Common myeloid progenitor, CD34-positive (primary cell): Measurements from ENCODE around the gene MMP17.
"Not testable (repeated sequence)": the region's sequence is repeated elsewhere in the genome, so short reads cannot be mapped to it uniquely, and the experiment has no call there.

Experiments
- CTCF ChIA-PET: fragments of 350-600 bp; sonication (Branson Sonifier 250); formaldehyde crosslinking; loops from one replicate; lab custom pipeline; 2021; ENCODE audit warnings: antibody characterized with exemption; lab: Charles Lee
- POLR2A ChIA-PET: fragments of 350-600 bp; sonication (Branson Sonifier 250); formaldehyde crosslinking; loops from one replicate; lab custom pipeline; 2021; ENCODE audit warnings: antibody characterized with exemption; lab: Charles Lee
- DNase-seq, 3 donors: peaks; one replicate each; pipeline versions ENCODE4 v3.0.0 to v3.0.0-alpha.2; 2013
- H3K27ac ChIP-seq, 2 experiments: 1 replicate in 1 of 2; 2 replicates in 1 of 2; pipeline ENCODE4 v1.7.0; 2013; ENCODE audit warnings: inconsistent platforms in 2 of 2, low read length in 2 of 2, mild to moderate bottlenecking in 2 of 2, low read depth in 1 of 2, moderate library complexity in 1 of 2; ENCODE audit not compliant: severe bottlenecking in 2 of 2, insufficient read depth in 1 of 2, poor library complexity in 1 of 2
- H3K27me3 ChIP-seq, 5 experiments: replicated peaks in 2 of 5; 1 replicate in 3 of 5; 2 replicates in 2 of 5; pipeline versions ENCODE4 v1.6.1 to v1.7.0; 2013; ENCODE audit warnings: low read length in 4 of 5, mild to moderate bottlenecking in 2 of 5, moderate library complexity in 2 of 5, inconsistent platforms in 1 of 5; ENCODE audit not compliant: insufficient read depth in 5 of 5, control insufficient read depth in 4 of 5
- H3K36me3 ChIP-seq, 4 experiments: 1 replicate in 2 of 4; 2 replicates in 2 of 4; pipeline versions ENCODE4 v1.6.1 to v1.7.0; 2013; ENCODE audit warnings: low read length in 3 of 4, control low read depth in 1 of 4, mild to moderate bottlenecking in 1 of 4; ENCODE audit not compliant: control insufficient read depth in 4 of 4, insufficient read depth in 4 of 4
- H3K4me1 ChIP-seq, 4 experiments: 1 replicate in 3 of 4; 2 replicates in 1 of 4; pipeline versions ENCODE4 v1.6.1 to v1.7.1; 2013; ENCODE audit warnings: low read length in 3 of 4, mild to moderate bottlenecking in 3 of 4, control low read depth in 1 of 4, inconsistent platforms in 1 of 4, moderate library complexity in 1 of 4; ENCODE audit not compliant: control insufficient read depth in 4 of 4, insufficient read depth in 4 of 4; ENCODE audit errors: control extremely low read depth in 1 of 4
- H3K4me3 ChIP-seq, 7 experiments: 1 replicate in 4 of 7; 2 replicates in 3 of 7; pipeline versions ENCODE4 v1.5.1 to v1.7.0; 2013; ENCODE audit warnings: mild to moderate bottlenecking in 7 of 7, low read length in 6 of 7, moderate library complexity in 6 of 7, inconsistent platforms in 2 of 7, low read depth in 2 of 7, control low read depth in 1 of 7; ENCODE audit not compliant: insufficient read depth in 4 of 7, control insufficient read depth in 1 of 7; ENCODE audit errors: extremely low read depth in 1 of 7
- H3K9me3 ChIP-seq, 5 experiments: 1 replicate in 4 of 5; 2 replicates in 1 of 5; pipeline versions ENCODE4 v1.6.1 to v1.7.1; 2013; ENCODE audit warnings: low read length in 4 of 5, mild to moderate bottlenecking in 2 of 5, inconsistent platforms in 1 of 5, low read depth in 1 of 5, moderate library complexity in 1 of 5; ENCODE audit not compliant: control insufficient read depth in 4 of 5, insufficient read depth in 2 of 5; ENCODE audit errors: control extremely low read depth in 1 of 5
- WGBS: methylation state at CpG from one replicate; pipeline ENCODE4 v1.1.5; 2013; ENCODE audit not compliant: insufficient coverage; 5-methylcytosine and 5-hydroxymethylcytosine counted together

Gene MMP17

GRCh38 chr12:131885076-131885475 lies 56.9 kb downstream of the MMP17 start:
- WGBS, result 98% methylated on average over 6 of the region's 8 CpGs
- DNase-seq, H3K27ac ChIP-seq, POLR2A ChIA-PET, H3K36me3 ChIP-seq, H3K4me1 ChIP-seq, H3K4me3 ChIP-seq, H3K9me3 ChIP-seq, CTCF ChIA-PET, H3K27me3 ChIP-seq: not testable (repeated sequence)

- H3K36me3 ChIP-seq, result no peaks in the 10 kb centered on the region
- peaks cover 0 to 4% (median 1%) of the 10 kb centered on the region in 4 experiments for H3K4me1 ChIP-seq
- 88% methylated on average over 3 of the region's 7 CpGs for WGBS
- POLR2A ChIA-PET, result no interaction called here
- CTCF ChIA-PET, result no interaction called here
- peaks cover 0 to 1% (median 0%) of the 10 kb centered on the region in 5 experiments for H3K27me3 ChIP-seq
- no peak overlapping the region for H3K27ac ChIP-seq
- DNase-seq, result no peak
- no peak overlapping the region for H3K4me3 ChIP-seq
- H3K9me3 ChIP-seq, result peaks cover 0 to 8% (median 3%) of the 10 kb centered on the region in 5 experiments
Measured at GRCh38 chr12:131885543-131886057, 57.4 kb downstream of the MMP17 start.

GRCh38 chr12:131891722-131892121 lies 63.5 kb downstream of the MMP17 start:
- H3K27ac ChIP-seq, POLR2A ChIA-PET, DNase-seq, H3K36me3 ChIP-seq, CTCF ChIA-PET, H3K4me3 ChIP-seq, H3K27me3 ChIP-seq, H3K9me3 ChIP-seq: not testable (repeated sequence)
- no CpG with 5 or more reads among the region's 8 CpGs for WGBS
- H3K4me1 ChIP-seq, result peaks cover 0 to 17% (median 14%) of the 10 kb centered on the region in 4 experiments

- Histone ChIP-seq H3K27ac (no peak overlapping the region), H3K36me3 (peaks cover 0 to 3% (median 1%) of the 10 kb centered on the region in 4 experiments), H3K4me3 (no peak overlapping the region), H3K4me1 (peaks cover 0 to 30% (median 27%) of the 10 kb centered on the region in 4 experiments), H3K9me3 (no peaks in the 10 kb centered on the region), H3K27me3 (no peaks in the 10 kb centered on the region)
- no peak for DNase-seq
- CTCF ChIA-PET, result no interaction called here
- POLR2A ChIA-PET, result no interaction called here
- 90% methylated on average over 17 of the region's 26 CpGs for whole genome bisulfite sequencing
Measured at GRCh38 chr12:131892711-131893604, 64.8 kb downstream of the MMP17 start.

GRCh38 chr12:131893605-131894312 lies 65.6 kb downstream of the MMP17 start:
- CTCF ChIA-PET, result no interaction called here
- 74% methylated on average over 7 of the region's 19 CpGs for WGBS
- POLR2A ChIA-PET, result no interaction called here
- H3K4me3 ChIP-seq, result peak overlapping the region in 1 of 7 experiments; percentile 54
- peak in 2 of 3 donors; percentile 11 to 16 for DNase-seq
- H3K36me3 ChIP-seq, result peaks cover 0 to 3% (median 2%) of the 10 kb centered on the region in 4 experiments
- H3K27ac ChIP-seq, result no peak overlapping the region
- no peaks in the 10 kb centered on the region for H3K27me3 ChIP-seq
- H3K4me1 ChIP-seq, result peaks cover 0 to 33% (median 29%) of the 10 kb centered on the region in 4 experiments
- H3K9me3 ChIP-seq, result no peaks in the 10 kb centered on the region

GRCh38 chr12:131894313-131894860 lies 66.2 kb downstream of the MMP17 start, which contains the start of gene ULK1:
TSS of gene ULK1 (plus strand) at chr12:131894622. CDS start at chr12:131895002, 380 bp downstream.
- Histone ChIP-seq H3K9me3 (no peaks in the 10 kb centered on the region), H3K27ac (peak within 1 kb of the TSS; percentile 50 to 78), H3K36me3 (peaks cover 0 to 3% (median 2%) of the 10 kb centered on the region in 4 experiments), H3K27me3 (no peaks in the 10 kb centered on the region), H3K4me1 (peaks cover 0 to 33% (median 29%) of the 10 kb centered on the region in 4 experiments), H3K4me3 (peak within 1 kb of the TSS; percentile 57 to 89 (median 77))
- ChIA-PET POLR2A (no interaction called here), CTCF (no interaction called here)
- WGBS, result 0% methylated on average over 24 of the region's 64 CpGs
- peak; percentile 85 to 90 (median 88) for DNase-seq
